Esophagus muscularis mucosa (tissue), 4 donors: Measurements from ENCODE around the gene EPHB2. TPM values are rescaled to one million over a fixed set of nuclear protein-coding genes. Genes with fewer than 3 reads are reported as not detected.

Experiments
- DNase-seq: peaks from one replicate; pipeline ENCODE4 v3.0.0-alpha.2; 2017; ENCODE audit errors: extremely low spot score
- H3K27ac ChIP-seq, 4 donors: fragments of 200-600 bp; sonication (generic); replicated peaks in 1 of 4; 1 replicate in 3 of 4; 2 replicates in 1 of 4; pipeline ENCODE4 v1.5.1; 2016 to 2019; ENCODE audit warnings: mild to moderate bottlenecking in 1 of 4
- H3K27me3 ChIP-seq, 4 donors: fragments of 200-600 bp; sonication (generic); one replicate each; pipeline versions ENCODE4 v1.5.1 to v1.6.0; 2016 to 2019
- H3K36me3 ChIP-seq, 4 donors: fragments of 200-600 bp; sonication (generic); one replicate each; pipeline ENCODE4 v1.5.1; 2016 to 2019
- H3K4me1 ChIP-seq, 4 donors: fragments of 200-600 bp; sonication (generic); one replicate each; pipeline ENCODE4 v1.5.1; 2016 to 2019
- H3K4me3 ChIP-seq, 4 donors: fragments of 200-600 bp; sonication (generic); 1 replicate in 2 of 4; 2 replicates in 2 of 4; pipeline ENCODE4 v1.5.1; 2016 to 2019; ENCODE audit warnings: mild to moderate bottlenecking in 4 of 4, moderate library complexity in 1 of 4
- H3K9me3 ChIP-seq, 4 donors: fragments of 200-600 bp; sonication (generic); 1 replicate in 3 of 4; 2 replicates in 1 of 4; pipeline ENCODE4 v1.5.1; 2016 to 2019
- EP300 ChIP-seq: sonication (generic); formaldehyde crosslinking; IDR thresholded peaks from one replicate; pipeline ENCODE4 v1.6.1; 2017; ENCODE audit warnings: antibody characterized with exemption
- POLR2A ChIP-seq: fragments of 450-650 bp; IDR thresholded peaks from one replicate; pipeline ENCODE4 v1.6.1; 2017; ENCODE audit warnings: antibody characterized with exemption, moderate library complexity, mild to moderate bottlenecking, low read depth
- POLR2AphosphoS5 ChIP-seq, 2 donors: sonication (generic); formaldehyde crosslinking; IDR thresholded peaks; one replicate each; pipeline ENCODE4 v1.6.1; 2017; ENCODE audit warnings: antibody characterized with exemption in 2 of 2
- WGBS: methylation state at CpG from one replicate; pipeline ENCODE4 v1.1.5; 2018; 5-methylcytosine and 5-hydroxymethylcytosine counted together
- intact Hi-C: fragments of 100-400 bp; cut with DNase I; formaldehyde crosslinking; loops from one replicate; pipeline ENCODE4 v1.15.1; 2023
- total RNA-seq, 4 donors: library from RNA; depleted of rRNA; stranded (reverse); fragments of >200 nt; gene quantifications; one replicate each; pipeline versions ENCODE4 v1.1.0 to v1.2.1, GENCODE V29; 2016
- TF ChIP-seq, protein P1 (sequence below), 3 experiments: fragments of 200-600 bp in 2 of 3; fragments of 450-650 bp in 1 of 3; sonication (generic) in 2 of 3; IDR thresholded peaks; one replicate each; pipeline ENCODE4 v1.5.1; 2017 to 2019; ENCODE audit warnings: antibody characterized with exemption in 3 of 3, mild to moderate bottlenecking in 2 of 3, moderate library complexity in 1 of 3

The EPHB2 gene
- total RNA-seq, 4 donors from 2014 or later: 1.5 to 3.3 (median 1.9) TPM

GRCh38 chr1:22848405-22848804, 137.8 kb downstream of the EPHB2 start:
- Histone ChIP-seq H3K27ac (no peak overlapping the region), H3K4me1 (no peaks in the 10 kb centered on the region), H3K9me3 (no peaks in the 10 kb centered on the region), H3K27me3 (peaks cover 0 to 37% (median 0%) of the 10 kb centered on the region in 4 donors), H3K4me3 (no peak overlapping the region), H3K36me3 (no peaks in the 10 kb centered on the region)
- intact Hi-C loops: no loop called here
- DNase-seq: no peak
- TF ChIP-seq POLR2AphosphoS5 (IDR thresholded peaks at IDR 0.05): no peak
- TF ChIP-seq, protein P1, sequence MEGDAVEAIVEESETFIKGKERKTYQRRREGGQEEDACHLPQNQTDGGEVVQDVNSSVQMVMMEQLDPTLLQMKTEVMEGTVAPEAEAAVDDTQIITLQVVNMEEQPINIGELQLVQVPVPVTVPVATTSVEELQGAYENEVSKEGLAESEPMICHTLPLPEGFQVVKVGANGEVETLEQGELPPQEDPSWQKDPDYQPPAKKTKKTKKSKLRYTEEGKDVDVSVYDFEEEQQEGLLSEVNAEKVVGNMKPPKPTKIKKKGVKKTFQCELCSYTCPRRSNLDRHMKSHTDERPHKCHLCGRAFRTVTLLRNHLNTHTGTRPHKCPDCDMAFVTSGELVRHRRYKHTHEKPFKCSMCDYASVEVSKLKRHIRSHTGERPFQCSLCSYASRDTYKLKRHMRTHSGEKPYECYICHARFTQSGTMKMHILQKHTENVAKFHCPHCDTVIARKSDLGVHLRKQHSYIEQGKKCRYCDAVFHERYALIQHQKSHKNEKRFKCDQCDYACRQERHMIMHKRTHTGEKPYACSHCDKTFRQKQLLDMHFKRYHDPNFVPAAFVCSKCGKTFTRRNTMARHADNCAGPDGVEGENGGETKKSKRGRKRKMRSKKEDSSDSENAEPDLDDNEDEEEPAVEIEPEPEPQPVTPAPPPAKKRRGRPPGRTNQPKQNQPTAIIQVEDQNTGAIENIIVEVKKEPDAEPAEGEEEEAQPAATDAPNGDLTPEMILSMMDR (IDR thresholded peaks at IDR 0.05): no peak
- TF ChIP-seq POLR2A: no peak
- no peak for TF ChIP-seq EP300
- WGBS: 72% methylated on average over 2 of the region's 2 CpGs

DNA sequence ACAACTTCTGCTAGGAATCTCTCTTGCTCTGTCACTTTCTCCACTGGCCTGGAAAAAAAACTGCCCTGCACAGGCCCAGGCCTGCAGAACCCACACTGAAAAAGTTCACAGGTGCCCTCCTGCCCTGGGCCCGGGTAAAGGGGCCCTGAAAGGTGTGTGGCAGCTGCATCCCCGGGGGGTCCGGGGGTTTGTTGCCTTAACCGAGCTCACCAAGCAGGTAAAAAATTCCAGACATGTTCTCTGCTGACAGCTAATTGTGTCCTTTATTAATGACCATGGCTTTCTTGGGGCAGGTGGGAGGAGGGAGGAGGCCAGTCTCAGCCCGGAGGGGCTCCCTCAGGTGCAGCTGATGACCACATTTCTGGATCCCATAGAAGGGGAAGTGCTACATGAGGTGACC, 139.1 kb downstream of the EPHB2 start:
- peaks cover 0 to 30% (median 0%) of the 10 kb centered on the region in 4 donors for H3K27me3 ChIP-seq
- no peak for TF ChIP-seq EP300
- no peak for TF ChIP-seq POLR2AphosphoS5 (IDR thresholded peaks at IDR 0.05)
- TF ChIP-seq POLR2A: no peak
- TF ChIP-seq, protein P1 (IDR thresholded peaks at IDR 0.05): no peak
- no peak for DNase-seq
- no peaks in the 10 kb centered on the region for H3K36me3 ChIP-seq
- no peaks in the 10 kb centered on the region for H3K9me3 ChIP-seq
- no peak overlapping the region for H3K27ac ChIP-seq
- 93% methylated on average over 3 of the region's 5 CpGs for WGBS
- H3K4me1 ChIP-seq: no peaks in the 10 kb centered on the region
- intact Hi-C loops: no loop called here
- H3K4me3 ChIP-seq: no peak overlapping the region

- TF ChIP-seq POLR2AphosphoS5 (IDR thresholded peaks at IDR 0.05) (no peak), POLR2A (no peak), EP300 (no peak)
- TF ChIP-seq, protein P1 (IDR thresholded peaks at IDR 0.05): no peak
- Histone ChIP-seq H3K36me3 (no peaks in the 10 kb centered on the region), H3K4me1 (no peaks in the 10 kb centered on the region), H3K27me3 (peaks cover 0 to 26% (median 0%) of the 10 kb centered on the region in 4 donors), H3K4me3 (no peak overlapping the region), H3K27ac (no peak overlapping the region), H3K9me3 (no peaks in the 10 kb centered on the region)
- intact Hi-C loops: no loop called here
- 91% methylated on average over 8 of the region's 11 CpGs for WGBS
- no peak for DNase-seq
Observed at GRCh38 chr1:22850281-22850680, 139.6 kb downstream of the EPHB2 start.

GRCh38 chr1:22850681-22851080, 140.0 kb downstream of the EPHB2 start:
- TF ChIP-seq POLR2AphosphoS5 (IDR thresholded peaks at IDR 0.05) (no peak), EP300 (no peak), POLR2A (no peak)
- TF ChIP-seq, protein P1 (IDR thresholded peaks at IDR 0.05): no peak
- Histone ChIP-seq H3K27ac (no peak overlapping the region), H3K27me3 (peaks cover 0 to 26% (median 0%) of the 10 kb centered on the region in 4 donors), H3K4me3 (no peak overlapping the region), H3K9me3 (no peaks in the 10 kb centered on the region), H3K36me3 (no peaks in the 10 kb centered on the region), H3K4me1 (no peaks in the 10 kb centered on the region)
- 67% methylated on average over 6 of the region's 6 CpGs for WGBS
- DNase-seq: no peak
- intact Hi-C loops: no loop called here

DNA sequence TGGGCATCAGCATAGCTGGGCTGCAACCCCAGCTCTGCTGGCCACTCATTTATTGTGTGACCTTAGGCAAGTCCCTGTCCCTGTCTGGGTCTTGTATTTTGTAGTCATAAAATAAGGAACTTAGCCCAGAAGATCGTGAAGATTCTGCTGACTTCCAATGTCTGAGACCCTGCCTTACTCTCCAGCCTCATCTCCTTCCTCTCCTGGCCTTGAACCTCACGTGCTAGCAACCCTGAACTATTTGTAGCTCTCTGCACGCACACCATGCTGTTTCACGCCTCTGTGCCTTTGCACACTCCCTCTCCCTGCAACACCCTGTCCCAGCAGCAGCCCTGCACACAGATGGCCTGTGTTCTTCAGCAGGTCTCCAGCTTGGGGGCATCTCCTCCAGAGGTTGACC, 140.9 kb downstream of the EPHB2 start:
- DNase-seq: no peak
- TF ChIP-seq, protein P1 (IDR thresholded peaks at IDR 0.05): no peak
- no peak for TF ChIP-seq POLR2AphosphoS5 (IDR thresholded peaks at IDR 0.05)
- no peak for TF ChIP-seq EP300
- TF ChIP-seq POLR2A: no peak
- no peaks in the 10 kb centered on the region for H3K9me3 ChIP-seq
- no peaks in the 10 kb centered on the region for H3K4me1 ChIP-seq
- no peaks in the 10 kb centered on the region for H3K36me3 ChIP-seq
- WGBS: 96% methylated on average over 4 of the region's 4 CpGs
- intact Hi-C loops: no loop called here
- no peak overlapping the region for H3K27ac ChIP-seq
- no peak overlapping the region for H3K4me3 ChIP-seq
- H3K27me3 ChIP-seq: peaks cover 0 to 26% (median 0%) of the 10 kb centered on the region in 4 donors
